AG04449 (cell line): ENCODE results near the gene LZTR1.
"Not testable (repeated sequence)": the region's sequence is repeated elsewhere in the genome, so short reads cannot be mapped to it uniquely, and the experiment has no call there.

Source experiments
- CTCF ChIA-PET: fragments of 350-600 bp; formaldehyde crosslinking; extraction: SDS; loops from one replicate; lab custom pipeline; 2021; ENCODE audit warnings: antibody characterized with exemption; lab: Yijun Ruan, JAX
- POLR2A ChIA-PET: fragments of 400-600, 350-600 bp; formaldehyde crosslinking; extraction: SDS; loops from one replicate; lab custom pipeline; 2020; ENCODE audit warnings: antibody characterized with exemption, inconsistent platforms; lab: Yijun Ruan, JAX
- DNase-seq: peaks from one replicate; pipeline ENCODE4 v3.0.0-alpha.2; 2010; ENCODE audit warnings: low read depth, low spot score
- H3K4me3 ChIP-seq: 2 replicates; pipeline ENCODE4 v1.5.1; 2011; ENCODE audit warnings: low read depth, mild to moderate bottlenecking, control low read depth, low read length
- CTCF ChIP-seq: IDR thresholded peaks from one replicate; pipeline ENCODE4 v1.5.1; 2011; ENCODE audit warnings: mild to moderate bottlenecking, moderate library complexity, low read length, control low read depth, inconsistent platforms; ENCODE audit not compliant: insufficient read depth; ENCODE audit errors: missing control alignments

The LZTR1 gene

GRCh38 chr22:21000207-21000986 is 18.3 kb downstream of the LZTR1 start:
- no peak for TF ChIP-seq CTCF
- CTCF ChIA-PET, result interaction anchor here (1.1 to 2.2 kb wide), 5 partner anchors 11 to 115 kb away, joined by 5 to 12 read pairs (median 8); no protein-coding TSS in a partner anchor
- peak overlapping the region; percentile 86 for H3K4me3 ChIP-seq
- DNase-seq, result no peak
- POLR2A ChIA-PET, result interaction anchor here (1.1 to 2.3 kb wide), 4 partner anchors 10 to 102 kb away, joined by 3 to 15 read pairs (median 4); partner anchors contain the start of gene LZTR1

DNA sequence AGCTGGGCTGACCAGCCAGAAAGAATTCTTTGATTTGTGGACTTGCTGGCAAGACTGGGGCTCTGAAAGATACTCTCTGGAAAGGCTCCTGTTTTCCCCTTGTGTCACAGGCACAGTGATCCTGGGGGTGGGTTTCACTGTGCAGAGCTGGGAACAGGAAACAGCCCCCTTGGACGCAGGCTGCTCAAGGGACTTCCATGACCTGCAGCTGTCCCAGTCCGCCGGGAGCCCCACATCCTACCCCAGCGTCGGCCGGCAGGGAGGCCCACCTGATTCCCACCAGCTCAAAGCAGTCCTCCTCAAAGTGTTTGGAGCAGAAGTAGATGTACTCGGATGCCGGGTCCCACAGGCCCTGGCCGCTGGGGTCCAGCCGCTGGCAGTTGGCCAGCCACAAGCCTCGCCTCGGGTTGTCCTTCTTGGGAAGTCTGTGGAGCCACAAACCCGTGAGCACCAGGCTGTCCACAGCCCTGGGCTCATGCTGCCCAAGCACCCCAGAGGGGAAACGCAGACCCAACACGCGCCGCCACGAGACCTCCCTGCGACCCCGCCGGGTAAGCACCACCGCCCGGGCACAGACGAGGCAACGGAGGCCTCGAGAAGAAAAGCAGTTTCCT is 19.0 kb downstream of the LZTR1 start:
- DNase-seq, result no peak
- no peak for TF ChIP-seq CTCF
- peak overlapping the region; percentile 86 for H3K4me3 ChIP-seq
- CTCF ChIA-PET, result interaction anchor here (1.1 to 1.9 kb wide), 3 partner anchors 11 to 102 kb away, joined by 5 to 10 read pairs (median 6); no protein-coding TSS in a partner anchor
- POLR2A ChIA-PET, result interaction anchor here (1.1 to 2.3 kb wide), 4 partner anchors 19 to 101 kb away, joined by 3 to 15 read pairs (median 4); partner anchors contain the start of genes LRRC74B and LZTR1

DNA sequence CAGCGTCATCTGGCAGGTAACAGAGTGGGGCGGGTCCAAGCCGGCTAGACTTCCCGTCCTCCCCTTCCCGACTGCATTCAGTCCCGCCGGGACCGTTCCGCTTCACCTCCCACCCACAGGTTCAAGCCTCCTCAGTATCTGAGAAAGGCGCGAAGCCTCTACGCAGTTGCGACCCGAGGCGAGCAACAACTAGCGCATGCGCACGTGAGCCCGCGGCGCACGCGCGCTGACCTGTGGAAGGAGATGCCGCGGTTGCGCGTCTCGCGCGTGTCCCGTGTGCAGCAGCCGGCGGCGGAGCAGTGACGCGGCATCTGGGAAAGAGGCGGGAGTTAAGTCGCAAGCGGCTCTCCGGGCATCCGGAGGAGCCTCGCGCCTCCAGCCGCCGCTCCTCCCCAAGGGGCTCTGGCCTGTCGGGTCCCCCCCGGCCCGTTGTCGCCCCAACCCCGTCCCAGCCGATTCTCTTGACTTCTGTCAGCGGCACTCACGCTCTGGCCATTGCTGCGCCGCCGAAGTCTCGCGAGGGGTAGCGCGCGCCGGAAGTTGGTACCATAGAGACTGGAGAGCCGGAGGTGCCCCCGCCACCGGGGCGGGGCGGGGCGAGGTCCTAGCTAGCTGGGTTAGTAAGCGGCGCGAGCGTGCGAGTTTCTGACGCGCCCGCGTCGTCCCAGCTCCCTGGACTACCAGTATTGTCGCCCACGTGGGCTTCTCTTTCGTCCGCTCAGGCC is 19.7 kb downstream of the LZTR1 start, which contains the start of gene THAP7:
Gene THAP7 (minus strand): TSS at position 518 of the 725 bp plus-strand sequence. CDS start 207 bp downstream, at position 311.
- no peak for TF ChIP-seq CTCF
- peak within 1 kb of the TSS; percentile 86 for H3K4me3 ChIP-seq
- ChIA-PET POLR2A (interaction anchor here (1.1 to 2.5 kb wide), 7 partner anchors 10 to 53 kb away, joined by 3 to 20 read pairs (median 7); partner anchors contain the start of genes LRRC74B and LZTR1), CTCF (interaction anchor here (0.6 to 2.5 kb wide), 4 partner anchors 13 to 116 kb away, joined by 3 to 8 read pairs (median 4); partner anchors contain the start of gene P2RX6)
- DNase-seq, result peak; percentile 65

GRCh38 chr22:21003782-21004181 is 21.7 kb downstream of the LZTR1 start:
- no peak for TF ChIP-seq CTCF
- CTCF ChIA-PET, result interaction anchor here (1.4 to 2.5 kb wide), 4 partner anchors 9 to 98 kb away, joined by 4 to 8 read pairs (median 4); partner anchors contain the start of gene LZTR1
- no peak overlapping the region for H3K4me3 ChIP-seq
- no peak for DNase-seq
- POLR2A ChIA-PET, result interaction anchor here (0.5 to 2.5 kb wide), 4 partner anchors 22 to 35 kb away, joined by 4 to 20 read pairs (median 10); partner anchors contain the start of gene LZTR1

DNA sequence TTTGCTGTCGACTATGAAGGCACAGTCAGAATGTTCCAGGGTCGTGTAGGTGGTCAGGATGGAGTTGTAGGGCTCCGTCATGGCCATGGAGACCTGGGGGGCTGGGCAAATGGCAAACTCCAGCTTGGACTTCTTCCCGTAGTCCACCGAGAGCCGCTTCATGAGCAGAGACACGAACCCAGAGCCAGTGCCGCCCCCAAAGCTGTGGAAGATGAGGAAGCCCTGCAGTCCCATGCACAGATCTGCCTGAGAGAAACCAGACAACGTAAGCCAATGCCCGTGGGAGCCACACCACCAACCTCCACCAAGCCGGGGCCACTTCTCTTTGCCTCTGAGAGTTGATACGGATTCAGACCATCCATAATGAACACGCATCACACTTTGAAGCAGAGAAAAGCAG is 27.1 kb downstream of the LZTR1 start:
- POLR2A ChIA-PET, DNase-seq, H3K4me3 ChIP-seq: not testable (repeated sequence)
- CTCF ChIA-PET, result interaction anchor here (0.8 to 1.5 kb wide), 2 partner anchors 27 to 638 kb away, joined by 3 read pairs; partner anchors contain the start of gene LZTR1
